Panc1 (cell line): Measurements from ENCODE around the gene HYLS1.

Experiments
- POLR2AphosphoS5 ChIP-seq: IDR thresholded peaks from 2 replicates; pipeline ENCODE4 v1.6.1; 2012; ENCODE audit warnings: mild to moderate bottlenecking, low read depth, low read length, moderate library complexity
- TF ChIP-seq, protein P1 (sequence below): fragments of 450-650 bp; IDR thresholded peaks from 2 replicates; pipeline ENCODE4 v1.5.1; 2017; ENCODE audit warnings: mild to moderate bottlenecking

DNA sequence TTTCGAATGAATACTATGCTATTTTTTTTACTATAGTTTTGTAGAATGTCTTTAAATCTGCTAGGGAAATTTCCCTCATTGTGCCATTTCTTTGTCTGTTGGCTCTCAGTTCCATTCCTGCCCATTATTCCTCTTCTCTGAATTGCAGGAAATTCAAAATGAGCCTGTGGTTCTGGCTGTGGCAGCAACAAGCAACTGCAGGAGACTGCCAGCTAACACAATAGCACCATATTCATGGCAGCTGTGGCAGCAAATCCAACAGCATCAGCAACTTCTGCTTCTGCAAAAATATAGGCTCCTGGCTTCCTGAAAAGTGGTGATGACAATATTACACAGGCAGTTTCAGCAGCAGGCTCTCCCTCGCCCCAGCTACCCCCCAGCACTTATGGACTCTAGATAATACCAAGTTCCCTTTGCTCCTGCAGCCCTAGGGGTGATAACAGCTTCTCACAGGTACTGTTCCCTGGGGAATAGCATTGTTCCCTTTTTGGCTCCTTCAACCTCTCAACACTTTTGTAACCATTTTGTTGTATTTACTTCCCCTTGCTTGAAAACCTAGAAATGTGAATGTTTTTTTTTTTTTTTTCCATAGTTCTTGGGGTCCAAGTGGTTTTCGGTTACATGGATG is 45.0 kb upstream of the HYLS1 start:
- no peak for TF ChIP-seq POLR2AphosphoS5
- TF ChIP-seq, protein P1, sequence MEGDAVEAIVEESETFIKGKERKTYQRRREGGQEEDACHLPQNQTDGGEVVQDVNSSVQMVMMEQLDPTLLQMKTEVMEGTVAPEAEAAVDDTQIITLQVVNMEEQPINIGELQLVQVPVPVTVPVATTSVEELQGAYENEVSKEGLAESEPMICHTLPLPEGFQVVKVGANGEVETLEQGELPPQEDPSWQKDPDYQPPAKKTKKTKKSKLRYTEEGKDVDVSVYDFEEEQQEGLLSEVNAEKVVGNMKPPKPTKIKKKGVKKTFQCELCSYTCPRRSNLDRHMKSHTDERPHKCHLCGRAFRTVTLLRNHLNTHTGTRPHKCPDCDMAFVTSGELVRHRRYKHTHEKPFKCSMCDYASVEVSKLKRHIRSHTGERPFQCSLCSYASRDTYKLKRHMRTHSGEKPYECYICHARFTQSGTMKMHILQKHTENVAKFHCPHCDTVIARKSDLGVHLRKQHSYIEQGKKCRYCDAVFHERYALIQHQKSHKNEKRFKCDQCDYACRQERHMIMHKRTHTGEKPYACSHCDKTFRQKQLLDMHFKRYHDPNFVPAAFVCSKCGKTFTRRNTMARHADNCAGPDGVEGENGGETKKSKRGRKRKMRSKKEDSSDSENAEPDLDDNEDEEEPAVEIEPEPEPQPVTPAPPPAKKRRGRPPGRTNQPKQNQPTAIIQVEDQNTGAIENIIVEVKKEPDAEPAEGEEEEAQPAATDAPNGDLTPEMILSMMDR, result no peak
